Astrocyte of the cerebellum (primary cell): ENCODE measurements around the gene PRRG1.
"Not testable (repeated sequence)": the region's sequence is repeated elsewhere in the genome, so short reads cannot be mapped to it uniquely, and the experiment has no call there.

Experiments used
- DNase-seq: peaks from one replicate; pipeline ENCODE4 v3.0.0-alpha.2; 2011; ENCODE audit warnings: low read depth
- H3K4me3 ChIP-seq: 2 replicates; pipeline ENCODE4 v1.5.1; 2011; ENCODE audit warnings: mild to moderate bottlenecking, low read depth, low read length, moderate library complexity
- CTCF ChIP-seq: IDR thresholded peaks from 2 replicates; pipeline ENCODE4 v1.5.1; 2012; ENCODE audit warnings: low read length, low read depth, moderate library complexity, mild to moderate bottlenecking; ENCODE audit errors: missing control alignments
- in situ Hi-C: cut with HindIII; loops from 2 replicates; pipeline ENCODE4 v1.10.0; 2017; ENCODE audit warnings: low sequenced_read_pairs

PRRG1 gene

GRCh38 chrX:37424000-37424429, 74.9 kb downstream of the PRRG1 start:
- in situ Hi-C loops: no loop called here
- TF ChIP-seq CTCF: no peak
- DNase-seq: peak; percentile 11

GRCh38 chrX:37425370-37425769, 76.2 kb downstream of the PRRG1 start:
- no peak for DNase-seq
- H3K4me3 ChIP-seq: no peak overlapping the region
- in situ Hi-C loops: loop anchor here (5.0 kb wide), 1 partner anchor 33 kb away; no protein-coding TSS in a partner anchor
- no peak for TF ChIP-seq CTCF

More at GRCh38 chrX:37424000-37424429, 74.9 kb downstream of the PRRG1 start:
- H3K4me3 ChIP-seq: no peak overlapping the region

GRCh38 chrX:37428962-37429361, 79.8 kb downstream of the PRRG1 start:
- DNase-seq, H3K4me3 ChIP-seq: not testable (repeated sequence)
- in situ Hi-C loops: loop anchor here (5.0 kb wide), 1 partner anchor 37 kb away; no protein-coding TSS in a partner anchor

GRCh38 chrX:37434362-37434761, 85.2 kb downstream of the PRRG1 start:
- H3K4me3 ChIP-seq: no peak overlapping the region
- TF ChIP-seq CTCF: no peak
- no peak for DNase-seq
- in situ Hi-C loops: no loop called here

GRCh38 chrX:37437160-37437559, 88.0 kb downstream of the PRRG1 start:
- in situ Hi-C loops: no loop called here
- no peak for TF ChIP-seq CTCF
- DNase-seq: no peak
- H3K4me3 ChIP-seq: no peak overlapping the region

- DNase-seq: no peak
- H3K4me3 ChIP-seq: no peak overlapping the region
- in situ Hi-C loops: no loop called here
- no peak for TF ChIP-seq CTCF
Observed at GRCh38 chrX:37441377-37441776, 92.2 kb downstream of the PRRG1 start.

- no peak overlapping the region for H3K4me3 ChIP-seq
- in situ Hi-C loops: no loop called here
- DNase-seq: no peak
- no peak for TF ChIP-seq CTCF
Observed at GRCh38 chrX:37445182-37445581, 96.0 kb downstream of the PRRG1 start.
